ENCODE results near the gene MZT2A.

GRCh38 chr2:131488306-131489205 is 3.6 kb downstream of the MZT2A start:
- no peak for TF ChIP-seq POLR2AphosphoS5 (IDR thresholded peaks at IDR 0.05; ENCODE audit: borderline replicate concordance, low read depth, low read length)
- no peak for TF ChIP-seq EZH2 (IDR thresholded peaks at IDR 0.05)
- TF ChIP-seq FOXP2 (optimal IDR thresholded peaks at IDR 0.05; ENCODE audit: control extremely low read depth, extremely low read length, insufficient read depth), result no peak
